ENCODE results near the gene UBQLN4. TPM values are rescaled to one million over a fixed set of nuclear protein-coding genes. Genes with fewer than 3 reads are reported as not detected.

The UBQLN4 gene
- total and polyA plus RNA-seq, 9 of the 15 experiments (the other 6 are each of a cell fraction or from before 2014, with no cell fraction given): 13.5 to 65.5 (median 37.0) TPM

DNA sequence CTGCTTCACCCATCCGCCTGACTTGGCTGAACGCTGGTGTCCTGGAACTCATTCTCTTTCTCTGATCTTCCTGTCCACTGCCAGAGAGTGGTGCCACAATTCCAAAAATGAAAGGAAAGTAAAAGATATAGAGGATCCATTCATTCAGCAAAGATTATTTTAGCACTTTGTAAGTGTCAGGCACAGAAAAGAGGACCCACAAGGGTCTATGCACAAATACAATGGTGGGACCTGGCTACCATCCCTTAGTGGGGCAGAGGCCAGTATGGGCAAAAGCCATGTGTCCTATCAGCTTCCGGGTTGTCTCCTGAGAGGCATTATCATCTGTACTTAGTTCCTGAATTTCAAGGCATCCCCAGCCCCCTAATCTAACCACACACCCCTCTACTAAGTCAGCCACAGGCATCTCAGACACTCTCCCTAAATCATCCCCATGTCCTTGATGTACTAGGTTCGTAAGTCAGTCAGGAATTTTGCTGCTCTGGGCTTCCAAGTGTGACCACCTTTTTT lies 51.9 kb downstream of the UBQLN4 start (continued):
- 0 out of 2 replicates have a peak, but pooled peaks have one; percentile 27 for TF ChIP-seq ARID4B (CRISPR knock-in tag; IDR thresholded peaks at IDR 0.05)
- TF ChIP-seq POLR2H (tag; IDR thresholded peaks at IDR 0.05; ENCODE audit: low read depth): no peak
- peak; percentile 63 for TF ChIP-seq ZNF589 (CRISPR knock-in tag; IDR thresholded peaks at IDR 0.05; ENCODE audit: low read depth)
- TF ChIP-seq, protein P1, sequence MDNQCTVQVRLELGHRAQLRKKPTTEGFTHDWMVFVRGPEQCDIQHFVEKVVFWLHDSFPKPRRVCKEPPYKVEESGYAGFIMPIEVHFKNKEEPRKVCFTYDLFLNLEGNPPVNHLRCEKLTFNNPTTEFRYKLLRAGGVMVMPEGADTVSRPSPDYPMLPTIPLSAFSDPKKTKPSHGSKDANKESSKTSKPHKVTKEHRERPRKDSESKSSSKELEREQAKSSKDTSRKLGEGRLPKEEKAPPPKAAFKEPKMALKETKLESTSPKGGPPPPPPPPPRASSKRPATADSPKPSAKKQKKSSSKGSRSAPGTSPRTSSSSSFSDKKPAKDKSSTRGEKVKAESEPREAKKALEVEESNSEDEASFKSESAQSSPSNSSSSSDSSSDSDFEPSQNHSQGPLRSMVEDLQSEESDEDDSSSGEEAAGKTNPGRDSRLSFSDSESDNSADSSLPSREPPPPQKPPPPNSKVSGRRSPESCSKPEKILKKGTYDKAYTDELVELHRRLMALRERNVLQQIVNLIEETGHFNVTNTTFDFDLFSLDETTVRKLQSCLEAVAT (IDR thresholded peaks at IDR 0.05): 0 out of 4 replicates have a peak, but pooled peaks of 1 of the 2 experiments have one; percentile 30
- TF ChIP-seq VEZF1 (CRISPR knock-in tag; IDR thresholded peaks at IDR 0.05): peak; percentile 20; the same call in 1 of the 2 replicates
- no peak for TF ChIP-seq ZBTB8A (IDR thresholded peaks at IDR 0.05; ENCODE audit: partially characterized antibody)
- TF ChIP-seq KLF13 (tag; IDR thresholded peaks at IDR 0.05; ENCODE audit: borderline replicate concordance, low read depth): no peak
- no peak for TF ChIP-seq CREB1 (IDR thresholded peaks at IDR 0.05)
- no peak for TF ChIP-seq CREB1 (CRISPR knock-in tag; IDR thresholded peaks at IDR 0.05)
- TF ChIP-seq ZNF766 (CRISPR knock-in tag; conservative IDR thresholded peaks at IDR 0.05): no peak
- TF ChIP-seq, protein P2, sequence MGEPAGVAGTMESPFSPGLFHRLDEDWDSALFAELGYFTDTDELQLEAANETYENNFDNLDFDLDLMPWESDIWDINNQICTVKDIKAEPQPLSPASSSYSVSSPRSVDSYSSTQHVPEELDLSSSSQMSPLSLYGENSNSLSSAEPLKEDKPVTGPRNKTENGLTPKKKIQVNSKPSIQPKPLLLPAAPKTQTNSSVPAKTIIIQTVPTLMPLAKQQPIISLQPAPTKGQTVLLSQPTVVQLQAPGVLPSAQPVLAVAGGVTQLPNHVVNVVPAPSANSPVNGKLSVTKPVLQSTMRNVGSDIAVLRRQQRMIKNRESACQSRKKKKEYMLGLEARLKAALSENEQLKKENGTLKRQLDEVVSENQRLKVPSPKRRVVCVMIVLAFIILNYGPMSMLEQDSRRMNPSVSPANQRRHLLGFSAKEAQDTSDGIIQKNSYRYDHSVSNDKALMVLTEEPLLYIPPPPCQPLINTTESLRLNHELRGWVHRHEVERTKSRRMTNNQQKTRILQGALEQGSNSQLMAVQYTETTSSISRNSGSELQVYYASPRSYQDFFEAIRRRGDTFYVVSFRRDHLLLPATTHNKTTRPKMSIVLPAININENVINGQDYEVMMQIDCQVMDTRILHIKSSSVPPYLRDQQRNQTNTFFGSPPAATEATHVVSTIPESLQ (CRISPR knock-in tag; IDR thresholded peaks at IDR 0.05): no peak
- TF ChIP-seq KAT7 (CRISPR knock-in tag; IDR thresholded peaks at IDR 0.05; ENCODE audit: borderline replicate concordance): no peak
- no peak for TF ChIP-seq LARP7 (IDR thresholded peaks at IDR 0.05)
- TF ChIP-seq ZSCAN29 (IDR thresholded peaks at IDR 0.05): no peak
- TF ChIP-seq ZNF311 (CRISPR knock-in tag; IDR thresholded peaks at IDR 0.05): no peak
- TF ChIP-seq RBM25 (IDR thresholded peaks at IDR 0.05; ENCODE audit: low read depth, low read length, severe bottlenecking): no peak
